K562 (cell line): Measurements from ENCODE around the gene ZBTB32. TPM values are rescaled to one million over a fixed set of nuclear protein-coding genes. Genes with fewer than 3 reads are reported as not detected.
A peak's percentile ranks its signal among the peaks of the same experiment; 100 is the strongest.

Experiments used
- ATAC-seq: fragments of 200-7000 bp; cut with Tn5 transposase; 3 replicates; pipeline ENCODE4 v1.9.1; 2020; ENCODE audit warnings: moderate library complexity
- BruUV-seq: library from RNA; stranded (reverse); fragments of 400-500 nt; replicated peaks from 2 replicates; lab custom pipeline; 2021; lab: Mats Ljungman, UMichigan
- CTCF ChIA-PET: fragments of 300-600 bp; formaldehyde crosslinking; extraction: SDS; loops from one replicate; lab custom pipeline; 2021; ENCODE audit warnings: low intra/inter-chr PET ratio; lab: Yijun Ruan, JAX
- POLR2A ChIA-PET: fragments of 300-600, 350-650 bp; sonication (Branson Sonifier 250); formaldehyde crosslinking; extraction: SDS; loops from one replicate; lab custom pipeline; 2021; ENCODE audit warnings: antibody characterized with exemption, inconsistent platforms; lab: Yijun Ruan, JAX
- DNase-seq, 4 experiments: peaks; one replicate each; pipeline versions ENCODE4 v3.0.0 to v3.0.0-alpha.2; 2011 to 2018; ENCODE audit warnings: low spot score in 3 of 4, mixed read lengths in 3 of 4; ENCODE audit errors: extremely low read depth in 1 of 4
- FAIRE-seq: peaks from 2 replicates; lab custom pipeline; 2011; peaks lifted over from hg19 to GRCh38; lab: Jason Lieb, UNC
- H2AFZ ChIP-seq: 2 replicates; pipeline ENCODE4 v1.6.0; 2011; ENCODE audit warnings: low read depth, low read length, control low read depth, inconsistent platforms
- H3K27ac ChIP-seq: fragments of 200-600 bp; 3 replicates; pipeline ENCODE4 v1.8.0; 2011; ENCODE audit warnings: low read depth, mild to moderate bottlenecking, control low read depth, inconsistent platforms, low read length, moderate library complexity, mixed read lengths; ENCODE audit errors: extremely low read depth
- H3K27me3 ChIP-seq, 2 experiments: fragments of 300-600 bp in 1 of 2; 2 replicates in 1 of 2; 3 replicates in 1 of 2; pipeline versions ENCODE4 v1.6.0 to v1.8.0; 2011; ENCODE audit warnings: inconsistent platforms in 2 of 2, low read length in 2 of 2, mild to moderate bottlenecking in 1 of 2, mixed read lengths in 1 of 2, moderate library complexity in 1 of 2; ENCODE audit not compliant: control insufficient read depth in 2 of 2, insufficient read depth in 2 of 2
- H3K36me3 ChIP-seq: fragments of 300-600 bp; 3 replicates; pipeline ENCODE4 v1.8.0; 2011; ENCODE audit warnings: mild to moderate bottlenecking, low read length, inconsistent platforms; ENCODE audit not compliant: control insufficient read depth, insufficient read depth
- H3K4me1 ChIP-seq, 2 experiments: fragments of 200-600 bp in 1 of 2; replicated peaks in 1 of 2; 2 replicates in 1 of 2; 3 replicates in 1 of 2; pipeline versions ENCODE4 v1.5.1 to v1.8.0; 2011; ENCODE audit warnings: inconsistent platforms in 2 of 2, low read length in 2 of 2, mild to moderate bottlenecking in 1 of 2, mixed read lengths in 1 of 2, moderate library complexity in 1 of 2; ENCODE audit not compliant: control insufficient read depth in 2 of 2, insufficient read depth in 2 of 2
- H3K4me2 ChIP-seq: 2 replicates; pipeline ENCODE4 v1.6.1; 2011; ENCODE audit warnings: low read length, control low read depth, inconsistent platforms, mixed read lengths; ENCODE audit not compliant: insufficient read depth
- H3K4me3 ChIP-seq: fragments of 200-600 bp; sonication (generic), shearing (Covaris generic); 2 replicates; pipeline ENCODE4 v1.5.1; 2016; ENCODE audit warnings: control low read depth, inconsistent platforms
- H3K79me2 ChIP-seq: fragments of 200-600 bp; 3 replicates; pipeline ENCODE4 v1.8.0; 2011; ENCODE audit warnings: low read length, inconsistent platforms; ENCODE audit not compliant: control insufficient read depth, insufficient read depth
- H3K9ac ChIP-seq, 2 experiments: 2 replicates each; pipeline versions ENCODE4 v1.6.0 to v1.6.1; 2011; ENCODE audit warnings: low read depth in 2 of 2, low read length in 2 of 2, control low read depth in 1 of 2, inconsistent platforms in 1 of 2, mild to moderate bottlenecking in 1 of 2, mixed read lengths in 1 of 2; ENCODE audit not compliant: insufficient read depth in 1 of 2
- H3K9me1 ChIP-seq: one replicate; pipeline ENCODE4 v1.6.0; 2011; ENCODE audit warnings: inconsistent platforms, mild to moderate bottlenecking, low read length, moderate library complexity; ENCODE audit not compliant: control insufficient read depth, insufficient read depth
- H3K9me3 ChIP-seq: replicated peaks from 2 replicates; pipeline ENCODE4 v1.5.1; 2011; ENCODE audit warnings: low read depth, low read length, inconsistent platforms; ENCODE audit not compliant: control insufficient read depth, insufficient read depth
- H4K20me1 ChIP-seq: replicated peaks from 2 replicates; pipeline ENCODE4 v1.6.1; 2011; ENCODE audit warnings: low read length, inconsistent platforms, mixed read lengths; ENCODE audit not compliant: control insufficient read depth, insufficient read depth
- CREB1 ChIP-seq, 2 experiments: sonication (generic) in 1 of 2; formaldehyde crosslinking in 1 of 2; IDR thresholded peaks; 2 replicates each; pipeline versions ENCODE4 v1.6.1 to v1.8.0; 2012 to 2022; ENCODE audit warnings: inconsistent platforms in 1 of 2, mild to moderate bottlenecking in 1 of 2, missing genetic modification reagents in 1 of 2, moderate library complexity in 1 of 2
- HDAC1 ChIP-seq, 2 experiments: fragments of 450-650 bp; IDR thresholded peaks; 2 replicates each; pipeline ENCODE4 v1.6.1; 2016 to 2017; ENCODE audit warnings: inconsistent platforms in 1 of 2, mild to moderate bottlenecking in 1 of 2, moderate library complexity in 1 of 2
- KAT2B ChIP-seq: IDR thresholded peaks from one replicate; pipeline ENCODE4 v1.6.1; 2012; ENCODE audit warnings: low read depth, mild to moderate bottlenecking, control low read depth, inconsistent platforms, low read length, moderate library complexity
- L3MBTL2 ChIP-seq: fragments of 450-650 bp; IDR thresholded peaks from 2 replicates; pipeline ENCODE4 v1.6.1; 2016; ENCODE audit warnings: mild to moderate bottlenecking, moderate library complexity
- RBM22 ChIP-seq: fragments of 200-400 bp; formaldehyde crosslinking; IDR thresholded peaks from 2 replicates; pipeline ENCODE4 v1.6.1; 2018; ENCODE audit warnings: low read length, low read depth; ENCODE audit not compliant: poor library complexity, severe bottlenecking
- SIRT6 ChIP-seq: IDR thresholded peaks from one replicate; pipeline ENCODE4 v1.6.1; 2012; ENCODE audit warnings: low read depth, mild to moderate bottlenecking, control low read depth, inconsistent platforms, low read length, moderate library complexity
- XRCC5 ChIP-seq: fragments of 200-400 bp; formaldehyde crosslinking; IDR thresholded peaks from 2 replicates; pipeline ENCODE4 v1.6.1; 2017; ENCODE audit warnings: low read depth, mild to moderate bottlenecking, low read length
- WGBS: fragments of 100-300 bp; shearing (Covaris generic); methylation state at CpG from one replicate; pipeline ENCODE4 v1.1.6; 2016; ENCODE audit warnings: low coverage, mixed read lengths; ENCODE audit not compliant: insufficient coverage; ENCODE audit errors: missing lambda C conversion rate; 5-methylcytosine and 5-hydroxymethylcytosine counted together
- in situ Hi-C: fragments of 300-500 bp; cut with MboI; formaldehyde crosslinking; loops from 4 replicates; pipeline ENCODE4 v1.15.0; 2018; ENCODE audit warnings: inconsistent platforms, mixed read lengths
- intact Hi-C: fragments of 100-400 bp; cut with micrococcal nuclease; formaldehyde crosslinking; loops from 2 replicates; pipeline ENCODE4 v1.14.2; 2022
- polyA plus RNA-seq, 8 experiments: library from polyadenylated mRNA; depleted of rRNA in 4 of 8; stranded (reverse) in 5 of 8; unstranded in 3 of 8; fragments of >200 nt; fragmentation: Nextera tagmentation in 2 of 8; fragmentation: Illumina TruSeq in 1 of 8; extraction: Ambion mirVana in 2 of 8; extraction: Trizol in 1 of 8; gene quantifications; 2 replicates each; pipeline versions ENCODE4 v1.2.1 to v1.2.3, GENCODE V29; 2011 to 2014; ENCODE audit warnings: inconsistent platforms in 1 of 8, missing spikeins in 1 of 8
- total RNA-seq, 7 experiments: library from RNA; depleted of rRNA in 6 of 7; stranded (reverse); fragments of >200 nt in 6 of 7; fragmentation: Illumina TruSeq in 2 of 7; extraction: Trizol in 2 of 7; gene quantifications; 2 replicates each; pipeline versions ENCODE4 v1.2.1 to v1.2.3, GENCODE V29; 2011 to 2021; ENCODE audit warnings: low replicate concordance in 1 of 7
- TF ChIP-seq, protein P1 (sequence below), 2 experiments: fragments of 450-650 bp in 1 of 2; sonication (generic) in 1 of 2; formaldehyde crosslinking; conservative IDR thresholded peaks; 2 replicates each; pipeline versions ENCODE4 v1.4.0 to v1.8.1; 2020 to 2022; ENCODE audit warnings: mild to moderate bottlenecking in 1 of 2, missing genetic modification reagents in 1 of 2
- TF ChIP-seq, protein P2 (sequence below): fragments of 450-650 bp; formaldehyde crosslinking; IDR thresholded peaks from 2 replicates; pipeline ENCODE4 v1.4.0; 2020; ENCODE audit warnings: mild to moderate bottlenecking, mixed read lengths
- TF ChIP-seq, protein P3 (sequence below), 2 experiments: fragments of 450-650 bp; formaldehyde crosslinking in 1 of 2; IDR thresholded peaks; 2 replicates each; pipeline versions ENCODE4 v1.4.0 to v1.6.1; 2014 to 2020; ENCODE audit warnings: mild to moderate bottlenecking in 2 of 2, borderline replicate concordance in 1 of 2, low read depth in 1 of 2

ZBTB32 gene
- total and polyA plus RNA-seq, 9 of the 15 experiments (the other 6 are each of a cell fraction or from before 2014, with no cell fraction given), result 0.20 TPM; not detected in 8

DNA sequence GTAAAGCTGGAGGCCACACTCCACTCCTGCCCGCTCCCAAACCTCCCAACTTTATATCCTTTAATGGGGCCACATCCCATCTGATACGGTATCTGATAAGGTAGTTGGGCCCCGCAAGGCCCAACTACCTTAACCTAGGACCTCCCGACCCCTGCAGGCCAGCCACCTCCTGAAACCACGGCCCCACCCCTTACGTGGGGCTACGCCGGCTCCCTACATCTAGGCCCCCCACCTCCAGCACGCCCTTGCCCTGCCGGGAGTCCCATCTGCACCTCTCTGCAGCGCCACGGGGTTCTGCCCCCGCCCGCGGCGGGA is 35.7 kb downstream of the ZBTB32 start:
- FAIRE-seq (no peak), DNase-seq (no peak), ATAC-seq (peak; percentile 45)
- in situ Hi-C loops, result no loop called here
- Histone ChIP-seq H3K9ac (peak overlapping the region; percentile 53 to 92), H3K9me1 (no peaks in the 10 kb centered on the region), H3K9me3 (no peaks in the 10 kb centered on the region), H3K4me1 (peaks cover 24 to 53% of the 10 kb centered on the region in 2 experiments; a peak in 4 of 5 replicates), H3K4me3 (peak overlapping the region; percentile 65), H3K36me3 (peaks cover 60% of the 10 kb centered on the region; the same call in 2 of the 3 replicates), H3K79me2 (no peaks in the 10 kb centered on the region; the same call in 2 of the 3 replicates), H4K20me1 (no peaks in the 10 kb centered on the region), H2AFZ (peak overlapping the region; percentile 84), H3K4me2 (peak overlapping the region; percentile 82), H3K27ac (peak overlapping the region; percentile 66), H3K27me3 (no peaks in the 10 kb centered on the region)
- no TSS peak for BruUV-seq
- POLR2A ChIA-PET, result interaction anchor here (0.6 to 2.7 kb wide), 12 partner anchors 9 to 343 kb away, joined by 3 to 19 read pairs (median 4); partner anchors contain the start of genes PROSER3 and ZBTB32
- CTCF ChIA-PET, result no interaction called here
- intact Hi-C loops, result loop anchor here (10.0 kb wide), 1 partner anchor 95 kb away; the partner anchor contains the start of genes COX6B1 and ETV2
- 6% methylated on average over 16 of the region's 16 CpGs for WGBS
- TF ChIP-seq SIRT6 (no peak), CREB1 (IDR thresholded peaks at IDR 0.05) (no peak), CREB1 (CRISPR knock-in tag; IDR thresholded peaks at IDR 0.05) (0 out of 2 replicates have a peak, but pooled peaks have one; percentile 24), XRCC5 (no peak), KAT2B (no peak), RBM22 (peak; percentile 79), L3MBTL2 (no peak), HDAC1 (IDR thresholded peaks at IDR 0.05) (peak in 1 of 2 experiments; percentile 19; a peak in 1 of 4 replicates)
- TF ChIP-seq, protein P1, sequence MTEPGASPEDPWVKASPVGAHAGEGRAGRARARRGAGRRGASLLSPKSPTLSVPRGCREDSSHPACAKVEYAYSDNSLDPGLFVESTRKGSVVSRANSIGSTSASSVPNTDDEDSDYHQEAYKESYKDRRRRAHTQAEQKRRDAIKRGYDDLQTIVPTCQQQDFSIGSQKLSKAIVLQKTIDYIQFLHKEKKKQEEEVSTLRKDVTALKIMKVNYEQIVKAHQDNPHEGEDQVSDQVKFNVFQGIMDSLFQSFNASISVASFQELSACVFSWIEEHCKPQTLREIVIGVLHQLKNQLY (CRISPR knock-in tag; conservative IDR thresholded peaks at IDR 0.05), result no peak
- TF ChIP-seq, protein P2, sequence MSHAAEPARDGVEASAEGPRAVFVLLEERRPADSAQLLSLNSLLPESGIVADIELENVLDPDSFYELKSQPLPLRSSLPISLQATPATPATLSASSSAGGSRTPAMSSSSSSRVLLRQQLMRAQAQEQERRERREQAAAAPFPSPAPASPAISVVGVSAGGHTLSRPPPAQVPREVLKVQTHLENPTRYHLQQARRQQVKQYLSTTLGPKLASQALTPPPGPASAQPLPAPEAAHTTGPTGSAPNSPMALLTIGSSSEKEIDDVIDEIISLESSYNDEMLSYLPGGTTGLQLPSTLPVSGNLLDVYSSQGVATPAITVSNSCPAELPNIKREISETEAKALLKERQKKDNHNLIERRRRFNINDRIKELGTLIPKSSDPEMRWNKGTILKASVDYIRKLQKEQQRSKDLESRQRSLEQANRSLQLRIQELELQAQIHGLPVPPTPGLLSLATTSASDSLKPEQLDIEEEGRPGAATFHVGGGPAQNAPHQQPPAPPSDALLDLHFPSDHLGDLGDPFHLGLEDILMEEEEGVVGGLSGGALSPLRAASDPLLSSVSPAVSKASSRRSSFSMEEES (CRISPR knock-in tag), result no peak
- TF ChIP-seq, protein P3, sequence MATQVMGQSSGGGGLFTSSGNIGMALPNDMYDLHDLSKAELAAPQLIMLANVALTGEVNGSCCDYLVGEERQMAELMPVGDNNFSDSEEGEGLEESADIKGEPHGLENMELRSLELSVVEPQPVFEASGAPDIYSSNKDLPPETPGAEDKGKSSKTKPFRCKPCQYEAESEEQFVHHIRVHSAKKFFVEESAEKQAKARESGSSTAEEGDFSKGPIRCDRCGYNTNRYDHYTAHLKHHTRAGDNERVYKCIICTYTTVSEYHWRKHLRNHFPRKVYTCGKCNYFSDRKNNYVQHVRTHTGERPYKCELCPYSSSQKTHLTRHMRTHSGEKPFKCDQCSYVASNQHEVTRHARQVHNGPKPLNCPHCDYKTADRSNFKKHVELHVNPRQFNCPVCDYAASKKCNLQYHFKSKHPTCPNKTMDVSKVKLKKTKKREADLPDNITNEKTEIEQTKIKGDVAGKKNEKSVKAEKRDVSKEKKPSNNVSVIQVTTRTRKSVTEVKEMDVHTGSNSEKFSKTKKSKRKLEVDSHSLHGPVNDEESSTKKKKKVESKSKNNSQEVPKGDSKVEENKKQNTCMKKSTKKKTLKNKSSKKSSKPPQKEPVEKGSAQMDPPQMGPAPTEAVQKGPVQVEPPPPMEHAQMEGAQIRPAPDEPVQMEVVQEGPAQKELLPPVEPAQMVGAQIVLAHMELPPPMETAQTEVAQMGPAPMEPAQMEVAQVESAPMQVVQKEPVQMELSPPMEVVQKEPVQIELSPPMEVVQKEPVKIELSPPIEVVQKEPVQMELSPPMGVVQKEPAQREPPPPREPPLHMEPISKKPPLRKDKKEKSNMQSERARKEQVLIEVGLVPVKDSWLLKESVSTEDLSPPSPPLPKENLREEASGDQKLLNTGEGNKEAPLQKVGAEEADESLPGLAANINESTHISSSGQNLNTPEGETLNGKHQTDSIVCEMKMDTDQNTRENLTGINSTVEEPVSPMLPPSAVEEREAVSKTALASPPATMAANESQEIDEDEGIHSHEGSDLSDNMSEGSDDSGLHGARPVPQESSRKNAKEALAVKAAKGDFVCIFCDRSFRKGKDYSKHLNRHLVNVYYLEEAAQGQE (IDR thresholded peaks at IDR 0.05; ENCODE audit: borderline replicate concordance), result no peak
- TF ChIP-seq, protein P3 (CRISPR knock-in tag; IDR thresholded peaks at IDR 0.05; ENCODE audit: low read depth), result peak; percentile 18; the same call in 1 of the 2 replicates
